ENCODE measurements around the gene CC2D1A.

CC2D1A gene

DNA sequence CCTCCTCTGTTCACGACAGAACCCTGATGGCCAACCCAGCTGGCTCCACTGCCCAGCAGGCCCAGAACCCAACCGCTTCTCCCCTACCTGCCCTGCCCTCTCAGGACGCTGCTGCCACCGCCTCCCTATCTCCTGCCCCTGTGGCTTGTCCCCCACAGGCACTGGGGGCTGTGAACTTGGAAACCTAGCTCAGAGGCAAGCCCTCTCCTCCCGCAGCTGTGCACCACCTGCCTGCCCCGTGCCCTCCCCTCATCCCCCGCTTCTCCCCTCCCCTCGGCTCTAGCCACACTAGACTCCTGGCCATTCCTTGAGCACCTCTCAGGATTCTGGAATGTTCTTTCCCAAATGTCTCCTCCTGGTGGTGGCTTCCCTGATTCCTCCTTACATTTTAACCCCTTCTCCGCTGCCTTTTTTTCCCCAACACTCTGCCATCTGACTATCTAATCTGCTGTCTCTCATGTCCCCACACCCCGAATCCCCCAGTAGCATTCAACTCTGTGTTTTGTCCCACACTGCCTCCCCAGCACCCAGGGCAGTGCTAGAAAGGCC lies 22.4 kb upstream of the CC2D1A start:
- no peak for DNase-seq (ENCODE audit: low read depth)
- TF ChIP-seq, protein P1, sequence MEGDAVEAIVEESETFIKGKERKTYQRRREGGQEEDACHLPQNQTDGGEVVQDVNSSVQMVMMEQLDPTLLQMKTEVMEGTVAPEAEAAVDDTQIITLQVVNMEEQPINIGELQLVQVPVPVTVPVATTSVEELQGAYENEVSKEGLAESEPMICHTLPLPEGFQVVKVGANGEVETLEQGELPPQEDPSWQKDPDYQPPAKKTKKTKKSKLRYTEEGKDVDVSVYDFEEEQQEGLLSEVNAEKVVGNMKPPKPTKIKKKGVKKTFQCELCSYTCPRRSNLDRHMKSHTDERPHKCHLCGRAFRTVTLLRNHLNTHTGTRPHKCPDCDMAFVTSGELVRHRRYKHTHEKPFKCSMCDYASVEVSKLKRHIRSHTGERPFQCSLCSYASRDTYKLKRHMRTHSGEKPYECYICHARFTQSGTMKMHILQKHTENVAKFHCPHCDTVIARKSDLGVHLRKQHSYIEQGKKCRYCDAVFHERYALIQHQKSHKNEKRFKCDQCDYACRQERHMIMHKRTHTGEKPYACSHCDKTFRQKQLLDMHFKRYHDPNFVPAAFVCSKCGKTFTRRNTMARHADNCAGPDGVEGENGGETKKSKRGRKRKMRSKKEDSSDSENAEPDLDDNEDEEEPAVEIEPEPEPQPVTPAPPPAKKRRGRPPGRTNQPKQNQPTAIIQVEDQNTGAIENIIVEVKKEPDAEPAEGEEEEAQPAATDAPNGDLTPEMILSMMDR (IDR thresholded peaks at IDR 0.05; ENCODE audit: insufficient read depth, low read depth, low read length, missing control alignments): peak; percentile 25
- H3K4me3 ChIP-seq (ENCODE audit: low read length): no peak overlapping the region

DNA sequence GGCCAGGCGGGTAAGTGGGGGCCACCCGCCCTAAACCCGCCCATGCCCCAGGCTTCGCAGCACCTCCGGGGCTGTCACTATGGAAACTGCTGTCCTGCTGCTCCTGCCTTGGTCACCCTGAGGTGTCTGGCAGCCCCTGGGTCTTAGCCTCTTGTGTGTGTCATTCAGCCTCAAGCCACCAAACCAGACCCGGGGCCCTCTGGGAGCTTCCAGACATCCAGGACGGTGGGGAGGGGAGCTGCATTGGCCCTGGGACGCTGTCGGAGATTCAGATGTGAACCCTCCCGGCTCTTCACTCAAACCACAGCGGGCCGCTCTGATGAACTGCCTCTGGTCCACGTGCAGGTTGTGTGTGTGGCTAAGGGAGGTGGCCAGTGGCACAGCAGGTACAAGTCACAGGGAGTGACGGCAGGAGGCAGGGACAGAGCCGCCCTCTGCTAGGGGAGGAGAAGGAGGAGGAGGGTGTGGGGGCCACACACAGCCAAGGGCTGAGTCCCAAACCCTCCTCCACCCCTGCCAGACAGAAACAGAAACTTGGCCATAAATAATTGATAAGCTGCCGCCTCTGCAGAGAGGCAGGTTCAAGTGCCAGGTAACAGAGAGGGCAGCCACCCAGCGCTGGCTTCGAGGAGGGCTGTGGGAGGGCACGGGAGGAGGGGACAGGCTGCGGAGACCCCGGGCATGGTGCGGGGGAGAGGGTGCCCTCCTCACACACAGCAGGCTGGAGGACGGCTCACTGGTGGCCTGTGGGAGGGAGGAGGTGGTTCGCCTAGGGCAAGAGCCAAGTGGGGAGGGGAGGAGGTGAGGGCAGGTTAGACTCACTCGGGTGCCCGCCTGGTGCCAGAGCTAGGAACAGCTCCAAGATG lies 21.0 kb upstream of the CC2D1A start:
- DNase-seq (ENCODE audit: low read depth): no peak
- TF ChIP-seq, protein P1 (IDR thresholded peaks at IDR 0.05; ENCODE audit: insufficient read depth, low read depth, low read length, missing control alignments): no peak
- peak overlapping the region; percentile 22 for H3K4me3 ChIP-seq (ENCODE audit: low read length)

DNA sequence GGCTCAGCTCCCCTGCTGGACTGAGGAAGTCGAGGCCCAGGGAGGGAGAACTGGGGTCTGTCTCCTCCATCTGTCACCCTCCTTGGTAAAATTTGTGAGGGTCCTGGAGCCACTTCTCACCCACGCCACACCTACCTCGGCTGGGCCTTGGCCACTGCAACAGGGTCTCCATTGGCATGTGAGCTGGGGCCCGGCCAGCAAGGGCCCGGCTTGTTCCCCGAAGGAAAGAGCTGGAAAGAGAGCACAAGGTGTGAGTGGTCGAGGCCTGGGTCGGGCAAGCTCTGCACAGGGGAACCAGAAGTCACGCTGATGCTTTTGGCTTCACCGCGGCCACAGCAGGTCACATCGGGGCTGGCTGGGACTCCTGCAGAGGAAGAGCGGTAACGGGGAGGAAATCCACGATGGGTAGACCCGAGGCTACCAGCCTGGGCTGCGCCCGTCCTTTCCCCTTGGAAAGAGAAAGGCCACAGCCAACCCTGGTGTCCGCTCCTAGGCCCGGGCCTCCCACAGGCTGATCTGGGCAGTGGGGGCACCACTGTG lies 20.1 kb upstream of the CC2D1A start:
- TF ChIP-seq, protein P1 (IDR thresholded peaks at IDR 0.05; ENCODE audit: insufficient read depth, low read depth, low read length, missing control alignments): no peak
- no peak for DNase-seq (ENCODE audit: low read depth)
- peak overlapping the region; percentile 22 for H3K4me3 ChIP-seq (ENCODE audit: low read length)

DNA sequence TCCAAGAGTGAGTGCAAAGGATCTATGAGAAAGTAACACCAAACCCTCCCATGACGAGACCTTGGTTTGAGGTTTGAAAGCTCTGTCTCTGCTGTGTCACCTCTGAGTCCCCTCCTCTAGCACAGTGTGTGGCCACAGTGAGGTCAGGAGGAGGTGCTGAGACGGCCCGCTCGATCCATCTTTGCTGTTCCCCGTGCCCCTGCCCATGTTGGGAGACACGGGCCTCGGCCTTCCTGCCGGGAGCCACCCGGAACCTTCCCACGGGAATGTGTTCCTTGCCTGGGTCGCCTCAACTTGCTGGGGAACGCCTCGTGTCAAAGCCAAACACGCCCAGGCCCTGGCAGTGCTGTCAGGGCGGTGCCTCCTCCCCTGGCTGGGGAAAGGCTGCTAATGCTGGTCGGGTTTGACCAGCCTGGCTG lies 19.0 kb upstream of the CC2D1A start:
- TF ChIP-seq, protein P1 (IDR thresholded peaks at IDR 0.05; ENCODE audit: insufficient read depth, low read depth, low read length, missing control alignments): no peak
- H3K4me3 ChIP-seq (ENCODE audit: low read length): no peak overlapping the region
- DNase-seq (ENCODE audit: low read depth): peak; percentile 68

DNA sequence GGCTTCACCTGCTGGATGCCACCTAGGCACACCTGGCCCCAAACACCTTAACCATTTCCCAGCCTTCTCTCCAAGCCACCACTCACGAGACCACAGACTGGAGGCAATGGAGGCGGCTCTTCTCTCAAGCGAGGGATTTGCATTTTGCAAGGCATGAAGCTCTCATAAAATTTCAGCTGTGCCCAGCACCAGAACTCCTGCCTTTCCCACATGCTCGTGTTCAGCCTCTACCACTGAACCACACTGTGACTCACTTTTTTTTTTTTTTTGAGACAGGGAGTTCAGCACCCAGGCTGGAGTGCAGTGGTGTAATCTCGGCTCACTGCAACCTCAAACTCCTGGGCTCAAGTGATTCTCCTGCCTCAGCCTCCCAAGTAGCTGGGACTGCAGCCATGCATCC lies 18.5 kb upstream of the CC2D1A start:
- TF ChIP-seq, protein P1 (IDR thresholded peaks at IDR 0.05; ENCODE audit: insufficient read depth, low read depth, low read length, missing control alignments): no peak
- peak; percentile 72 for DNase-seq (ENCODE audit: low read depth)
- no peak overlapping the region for H3K4me3 ChIP-seq (ENCODE audit: low read length)

DNA sequence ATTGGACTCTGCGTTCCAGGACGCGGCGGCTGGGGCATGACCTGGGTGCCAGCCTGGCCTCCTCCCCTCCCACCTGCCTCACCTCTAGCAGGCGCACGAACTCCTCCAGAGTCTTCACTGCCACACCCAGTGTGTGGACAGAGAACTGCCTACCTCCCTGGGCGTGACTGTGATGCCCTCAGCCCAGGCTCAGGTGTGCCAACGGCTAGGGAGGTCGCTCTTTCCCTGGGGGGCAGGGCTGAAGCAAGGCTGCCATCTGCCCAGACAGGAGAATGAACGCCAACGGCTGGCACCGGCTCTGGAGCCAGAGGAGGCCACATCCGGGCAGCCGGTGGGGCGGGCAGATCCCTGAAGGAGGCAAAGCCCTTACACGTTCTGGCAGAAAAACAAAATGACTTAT lies 17.7 kb upstream of the CC2D1A start:
- H3K4me3 ChIP-seq (ENCODE audit: low read length): no peak overlapping the region
- TF ChIP-seq, protein P1 (IDR thresholded peaks at IDR 0.05; ENCODE audit: insufficient read depth, low read depth, low read length, missing control alignments): no peak
- peak; percentile 44 for DNase-seq (ENCODE audit: low read depth)

Measured in epithelial cell of esophagus (primary cell).